Activated CD4-positive, alpha-beta T cell treated with anti-CD3 and anti-CD28 coated beads for 4 hours (primary cell): Measurements from ENCODE around the gene PFKFB2.

Experiments used
- DNase-seq, 2 donors: peaks; one replicate each; pipeline ENCODE4 v3.0.0-alpha.2; 2020

PFKFB2 gene

GRCh38 chr1:207069858-207070506, 16.9 kb downstream of the PFKFB2 start:
- no peak for DNase-seq

- no peak for DNase-seq
These were observed 17.7 kb downstream of the PFKFB2 start for GRCh38 chr1:207070811-207071210.

DNA sequence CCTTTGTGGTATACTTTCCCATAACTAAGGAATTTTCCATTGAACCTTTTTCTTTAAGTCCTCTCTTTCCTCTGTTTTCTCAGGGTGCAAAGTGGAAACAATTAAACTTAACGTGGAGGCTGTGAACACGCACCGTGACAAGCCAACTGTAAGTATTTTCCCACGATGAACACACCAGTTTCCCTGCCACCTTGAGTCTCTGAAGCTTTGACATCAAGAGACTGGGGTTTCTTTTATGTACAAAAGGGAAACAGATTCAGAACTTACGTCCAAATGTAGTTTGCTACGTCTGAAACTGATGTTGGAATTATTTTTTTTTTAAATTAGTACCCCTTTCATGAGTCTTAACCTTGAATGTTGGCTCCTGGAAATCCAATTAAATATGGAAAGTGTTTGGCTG, 18.4 kb downstream of the PFKFB2 start:
- DNase-seq: no peak

DNA sequence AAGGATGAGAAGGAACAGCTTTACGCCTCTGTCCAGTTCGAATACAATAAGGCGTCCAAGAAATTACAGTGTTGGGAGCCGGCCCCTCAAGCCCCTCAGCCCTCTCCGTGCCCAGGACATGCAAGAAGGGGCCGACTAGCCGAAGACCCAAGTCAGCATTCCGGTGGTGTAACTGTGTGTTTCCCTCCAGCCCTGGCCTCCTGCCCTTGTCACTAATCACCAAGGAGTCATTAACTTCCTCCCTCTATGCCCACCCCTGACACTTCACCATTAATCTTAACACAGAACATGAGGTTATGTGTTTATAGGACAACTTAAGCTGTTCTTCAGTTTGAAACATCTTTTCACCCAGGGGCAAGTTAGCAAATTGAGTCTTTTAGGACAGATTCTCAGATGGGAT, 19.2 kb downstream of the PFKFB2 start:
- DNase-seq: no peak

DNA sequence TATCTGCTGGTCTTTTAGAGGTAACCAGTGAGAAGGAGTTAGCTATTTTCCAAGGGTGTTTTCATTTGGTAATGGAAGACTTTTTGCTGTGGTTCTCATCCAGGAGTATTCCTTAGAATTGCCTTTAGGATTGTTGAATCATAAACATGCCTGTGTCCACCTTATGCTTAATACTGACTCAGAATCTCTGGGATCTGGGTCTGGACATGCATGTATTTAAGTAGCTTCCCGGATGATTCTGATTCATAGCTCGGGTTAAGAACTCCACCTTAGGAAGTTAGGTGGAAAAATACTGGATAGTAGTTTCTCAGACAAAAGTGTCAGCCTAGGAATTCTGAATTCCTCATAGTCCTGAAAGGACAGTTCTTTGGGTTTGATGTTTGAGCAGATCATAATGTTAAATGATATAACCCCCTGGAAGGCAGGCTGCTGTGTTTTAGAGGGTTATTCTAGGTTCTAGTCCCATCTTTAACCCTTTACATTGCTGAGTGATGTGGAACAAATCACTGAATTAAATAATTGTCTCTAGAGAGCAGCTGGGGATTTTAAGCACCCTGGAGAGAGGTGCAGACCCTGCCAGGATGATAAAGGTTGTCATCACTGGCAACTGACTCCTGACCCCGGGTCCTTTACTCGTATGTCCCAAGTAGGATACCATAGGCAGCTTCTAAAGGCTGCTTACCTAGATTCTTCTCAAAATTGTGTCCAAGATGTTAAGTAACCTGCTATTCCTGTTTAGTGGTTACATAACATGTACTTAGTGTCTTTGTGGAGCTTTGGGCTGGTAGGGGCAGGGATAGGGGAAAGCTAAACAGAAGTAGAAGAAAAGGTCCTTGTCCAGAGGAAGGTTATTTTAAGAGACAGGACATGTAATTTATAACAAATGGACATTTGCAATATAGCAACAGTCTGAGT, 21.1 kb downstream of the PFKFB2 start:
- DNase-seq: no peak

DNA sequence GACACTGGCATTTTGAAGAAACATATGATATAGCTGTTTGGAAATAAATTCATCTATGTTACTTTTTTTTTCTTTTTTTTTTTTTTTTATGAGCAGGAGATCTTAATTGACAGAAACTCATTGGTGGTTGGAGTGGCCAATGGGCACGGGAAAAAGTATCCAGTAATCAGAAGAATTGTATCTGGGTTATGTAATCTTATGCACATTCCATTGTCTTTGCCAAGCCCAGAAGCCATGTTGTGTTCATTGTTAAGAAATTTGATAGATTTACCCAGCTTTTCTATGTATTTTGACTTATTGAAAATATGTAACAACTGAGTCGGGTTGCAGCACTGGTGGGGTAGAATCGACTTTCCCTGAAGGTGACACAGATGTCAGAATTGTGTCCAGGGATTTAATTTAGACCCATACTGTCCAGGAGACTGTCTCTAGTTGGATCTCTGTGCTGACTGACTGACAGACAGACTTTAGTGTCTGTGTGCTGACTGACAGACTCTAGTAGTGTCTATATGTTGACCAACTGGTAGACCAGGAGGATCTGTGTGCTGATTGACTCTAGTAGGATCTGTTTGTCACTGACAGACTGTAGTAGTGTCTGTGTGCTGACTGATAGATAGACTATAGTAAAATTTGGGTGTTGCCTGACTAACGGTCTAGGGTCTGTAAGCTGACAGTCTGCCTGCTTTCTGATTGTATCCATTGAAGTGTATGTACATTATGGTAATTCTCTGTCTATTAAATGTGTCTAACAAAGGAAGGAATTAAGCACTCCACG, 23.3 kb downstream of the PFKFB2 start:
- no peak for DNase-seq

DNA sequence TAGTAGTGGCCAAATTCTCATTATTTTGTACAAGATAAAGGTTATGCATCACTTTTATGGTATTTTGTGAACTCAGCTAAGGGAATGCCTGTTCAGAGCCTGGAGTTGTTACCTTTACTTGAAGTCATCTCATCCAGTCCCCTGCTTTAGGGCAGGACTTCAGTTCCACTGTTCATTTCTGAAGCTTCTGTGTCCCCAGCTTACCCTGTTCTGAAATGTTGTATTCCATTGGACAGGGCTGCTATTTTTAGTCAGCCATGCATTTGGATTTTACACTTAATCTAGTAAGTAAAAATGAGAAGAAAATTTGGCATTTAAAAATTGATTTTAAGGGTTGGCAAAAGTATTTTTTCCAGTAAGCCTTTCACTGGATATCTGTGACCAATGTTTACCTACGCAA, 23.9 kb downstream of the PFKFB2 start:
- no peak for DNase-seq

- DNase-seq: peak; percentile 44 to 75
These were observed 24.6 kb downstream of the PFKFB2 start for GRCh38 chr1:207077470-207078377.

DNA sequence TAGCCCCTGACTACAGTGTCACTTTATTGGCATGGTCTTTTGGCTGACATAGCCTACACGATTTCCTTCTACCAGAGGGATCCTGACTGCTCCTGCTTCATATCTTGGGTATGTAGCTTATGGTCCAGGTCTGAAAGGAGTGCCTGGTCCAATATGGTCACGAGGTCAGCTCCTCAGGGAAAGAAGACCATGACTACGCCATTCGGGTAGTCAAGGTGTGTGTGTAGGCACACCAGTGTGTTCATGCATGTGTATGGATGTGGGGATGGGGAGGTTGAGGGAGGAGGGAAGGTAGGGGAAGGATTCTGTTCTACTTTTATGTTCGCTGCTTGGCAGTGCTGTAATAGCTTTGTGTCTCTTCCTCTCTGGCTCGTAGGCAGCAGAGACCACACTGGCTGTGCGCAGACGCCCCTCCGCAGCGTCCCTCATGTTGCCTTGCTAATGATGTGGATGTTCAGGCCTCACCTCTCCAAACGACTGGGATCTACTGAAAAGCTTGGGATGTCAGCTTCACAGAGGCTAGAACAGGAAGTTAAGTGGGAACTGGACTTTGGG, 25.6 kb downstream of the PFKFB2 start:
- no peak for DNase-seq

GRCh38 chr1:207079706-207080241, 26.7 kb downstream of the PFKFB2 start:
- no peak for DNase-seq

DNA sequence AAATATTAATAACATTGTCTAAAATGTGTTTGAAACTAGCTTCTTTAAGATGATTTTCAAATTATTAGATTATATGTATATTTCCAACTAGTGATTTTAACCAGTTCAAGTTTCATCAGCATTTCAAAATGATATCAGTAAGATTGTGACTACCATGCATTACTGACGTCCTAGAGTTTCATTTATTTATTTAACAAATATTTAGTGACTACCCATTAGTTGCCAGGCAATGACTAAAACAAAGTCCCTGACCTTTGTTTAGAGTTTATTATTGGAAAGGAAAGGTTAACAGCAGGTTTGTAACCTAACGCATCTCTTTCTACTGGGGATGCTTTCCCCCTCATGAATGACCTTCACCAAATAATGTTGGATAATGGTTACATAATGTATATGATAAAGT, 28.0 kb downstream of the PFKFB2 start:
- DNase-seq: no peak

GRCh38 chr1:207081806-207082205, 28.7 kb downstream of the PFKFB2 start:
- DNase-seq: no peak

DNA sequence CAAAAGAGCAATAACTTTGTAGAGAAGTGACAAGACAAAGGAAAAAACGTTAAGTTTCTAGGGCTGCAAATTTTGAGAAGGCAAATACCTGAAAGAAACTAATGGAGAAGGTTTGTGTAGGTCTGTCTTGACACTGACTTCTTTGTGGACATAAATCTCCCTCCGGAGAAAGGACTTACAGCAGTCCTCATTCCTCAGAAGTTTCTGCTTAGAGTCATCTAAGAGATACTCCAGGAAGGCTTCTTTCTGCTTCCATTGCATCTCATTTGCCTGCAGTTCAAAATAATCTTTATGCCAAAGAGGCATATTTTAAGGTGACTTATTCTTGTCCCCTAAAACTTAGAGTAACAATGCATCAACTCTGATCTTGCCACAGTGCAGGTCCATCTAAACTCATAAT, 31.2 kb downstream of the PFKFB2 start:
- no peak for DNase-seq

- peak; percentile 56 to 63 for DNase-seq
These were observed 31.7 kb downstream of the PFKFB2 start for GRCh38 chr1:207084701-207085180.

DNA sequence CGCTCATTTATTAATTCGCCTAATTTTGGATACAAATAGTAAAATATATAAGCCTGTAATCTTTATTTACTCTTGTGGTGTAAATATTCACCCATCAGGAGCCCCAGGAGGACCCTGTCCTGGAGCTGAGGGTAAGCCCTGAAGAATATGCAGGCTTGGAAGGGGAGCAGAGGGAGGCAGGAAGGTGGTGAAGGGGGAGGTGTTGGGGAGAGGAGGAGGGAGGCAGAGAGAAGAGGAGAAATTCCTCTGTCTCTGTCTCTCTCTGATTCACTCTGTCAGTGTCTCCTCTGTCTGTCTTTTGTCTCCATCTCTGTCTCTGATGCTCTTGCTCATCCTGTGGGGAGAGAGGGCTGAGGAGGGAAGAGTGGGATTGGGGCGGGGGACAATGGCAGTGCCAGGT, 32.8 kb downstream of the PFKFB2 start:
- DNase-seq: no peak

GRCh38 chr1:207088161-207088560, 35.1 kb downstream of the PFKFB2 start:
- DNase-seq: no peak

GRCh38 chr1:207088701-207089626, 35.9 kb downstream of the PFKFB2 start, which contains the start of gene C4BPB:
Gene C4BPB, plus strand, starts transcription at chr1:207088860. Its CDS starts 672 bp downstream, at chr1:207089532.
- DNase-seq: no peak

GRCh38 chr1:207089627-207090355, 36.7 kb downstream of the PFKFB2 start:
- no peak for DNase-seq

GRCh38 chr1:207091200-207091908, 38.3 kb downstream of the PFKFB2 start:
- no peak for DNase-seq
